HepG2 (cell line): ENCODE measurements around the gene RAB3D. TPM values are rescaled to one million over a fixed set of nuclear protein-coding genes. Genes with fewer than 3 reads are reported as not detected.

Experiments
- ATAC-seq: fragments of 200-7000 bp; cut with Tn5 transposase; 3 replicates; pipeline ENCODE4 v1.9.1; 2020; ENCODE audit warnings: mild to moderate bottlenecking, moderate library complexity
- BruUV-seq: library from RNA; stranded (reverse); fragments of 400-500 nt; replicated peaks from 2 replicates; lab custom pipeline; 2021; lab: Mats Ljungman, UMichigan
- CTCF ChIA-PET: fragments of 300-600 bp; formaldehyde crosslinking; extraction: SDS; loops from one replicate; lab custom pipeline; 2021; ENCODE audit warnings: low total read pairs, inconsistent platforms, low intra/inter-chr PET ratio; lab: Yijun Ruan, JAX
- POLR2A ChIA-PET: fragments of 350-600 bp; sonication (Branson Sonifier 250); formaldehyde crosslinking; loops from one replicate; lab custom pipeline; 2020; ENCODE audit warnings: antibody characterized with exemption, inconsistent platforms; lab: Yijun Ruan, JAX
- DNase-seq: peaks from one replicate; pipeline ENCODE4 v3.0.0-alpha.2; 2015; ENCODE audit warnings: low spot score
- FAIRE-seq: peaks from 3 replicates; lab custom pipeline; 2011; peaks lifted over from hg19 to GRCh38; lab: Jason Lieb, UNC
- H2AFZ ChIP-seq: one replicate; pipeline ENCODE4 v1.6.1; 2011; ENCODE audit warnings: low read length, inconsistent platforms
- H3K27ac ChIP-seq: fragments of 300-600 bp; 3 replicates; pipeline ENCODE4 v1.8.0; 2011; ENCODE audit warnings: mixed run types, mild to moderate bottlenecking, mixed read lengths, low read length, inconsistent platforms; ENCODE audit not compliant: insufficient read depth; ENCODE audit errors: extremely low read length
- H3K27me3 ChIP-seq, 2 experiments: fragments of 200-600 bp in 1 of 2; 2 replicates in 1 of 2; 3 replicates in 1 of 2; pipeline versions ENCODE4 v1.6.0 to v1.8.0; 2011; ENCODE audit warnings: low read length in 2 of 2, mild to moderate bottlenecking in 2 of 2, moderate library complexity in 2 of 2, inconsistent platforms in 1 of 2; ENCODE audit not compliant: insufficient read depth in 2 of 2, control insufficient read depth in 1 of 2
- H3K36me3 ChIP-seq, 2 experiments: fragments of 200-600 bp in 1 of 2; replicated peaks in 1 of 2; 2 replicates in 1 of 2; 3 replicates in 1 of 2; pipeline versions ENCODE4 v1.5.1 to v1.8.0; 2011; ENCODE audit warnings: low read length in 2 of 2, inconsistent platforms in 1 of 2; ENCODE audit not compliant: insufficient read depth in 2 of 2, control insufficient read depth in 1 of 2
- H3K4me1 ChIP-seq: 2 replicates; pipeline ENCODE4 v1.5.1; 2012; ENCODE audit warnings: low read length, inconsistent platforms; ENCODE audit not compliant: insufficient read depth
- H3K4me2 ChIP-seq: 2 replicates; pipeline ENCODE4 v1.6.0; 2011; ENCODE audit warnings: low read depth, low read length, inconsistent platforms
- H3K4me3 ChIP-seq, 3 experiments: fragments of 200-600 bp in 1 of 3; sonication (generic), shearing (Covaris generic) in 1 of 3; replicated peaks in 1 of 3; 2 replicates each; pipeline ENCODE4 v1.5.1; 2011 to 2016; ENCODE audit warnings: low read length in 3 of 3, inconsistent platforms in 2 of 3, low read depth in 2 of 3, mild to moderate bottlenecking in 2 of 3, control low read depth in 1 of 3, mixed read lengths in 1 of 3; ENCODE audit not compliant: insufficient read depth in 1 of 3
- H3K79me2 ChIP-seq: one replicate; pipeline ENCODE4 v1.6.1; 2011; ENCODE audit warnings: low read length, inconsistent platforms; ENCODE audit not compliant: insufficient read depth
- H3K9ac ChIP-seq: 2 replicates; pipeline ENCODE4 v1.6.0; 2011; ENCODE audit warnings: mild to moderate bottlenecking, low read depth, low read length, inconsistent platforms; ENCODE audit not compliant: insufficient read depth
- H3K9me3 ChIP-seq: 2 replicates; pipeline ENCODE4 v1.5.1; 2012; ENCODE audit warnings: mild to moderate bottlenecking, low read length
- H4K20me1 ChIP-seq: 2 replicates; pipeline ENCODE4 v1.6.0; 2011; ENCODE audit warnings: inconsistent platforms, mild to moderate bottlenecking, low read length, moderate library complexity; ENCODE audit not compliant: insufficient read depth
- BCL6 ChIP-seq: IDR thresholded peaks from 2 replicates; pipeline ENCODE4 v1.6.1; 2016; ENCODE audit warnings: missing genetic modification reagents, missing compliant biosample characterization
- CEBPB ChIP-seq: IDR thresholded peaks from 2 replicates; pipeline ENCODE4 v1.6.1; 2011; ENCODE audit warnings: low read depth, low read length, improper control_type of control experiment, borderline replicate concordance
- MXD4 ChIP-seq: IDR thresholded peaks from 2 replicates; pipeline ENCODE4 v1.6.1; 2016; ENCODE audit warnings: mild to moderate bottlenecking, missing biosample characterization, missing genetic modification reagents
- SKIL ChIP-seq: sonication (generic); formaldehyde crosslinking; IDR thresholded peaks from 2 replicates; pipeline ENCODE4 v1.8.0; 2022; ENCODE audit warnings: missing genetic modification reagents, mild to moderate bottlenecking, moderate library complexity, borderline replicate concordance
- ZMAT3 ChIP-seq: sonication (generic); formaldehyde crosslinking; conservative IDR thresholded peaks from 2 replicates; pipeline ENCODE4 v1.7.0; 2021; ENCODE audit warnings: missing genetic modification reagents
- ZNF772 ChIP-seq: sonication (generic); formaldehyde crosslinking; IDR thresholded peaks from 2 replicates; pipeline ENCODE4 v1.5.0; 2020; ENCODE audit warnings: mild to moderate bottlenecking, missing genetic modification reagents
- WGBS: methylation state at CpG from one replicate; pipeline ENCODE4 v1.1.6; 2017; ENCODE audit warnings: low lambda C conversion rate; 5-methylcytosine and 5-hydroxymethylcytosine counted together
- in situ Hi-C: cut with HindIII; loops from 2 replicates; pipeline ENCODE4 v1.10.0; 2017; ENCODE audit warnings: low pct_unique_long_range_greater_than_20kb; ENCODE audit not compliant: extremely low pct_ligation_motif_present
- intact Hi-C: fragments of 100-400 bp; cut with micrococcal nuclease; formaldehyde crosslinking; loops from one replicate; pipeline ENCODE4 v1.10.0; 2022; ENCODE audit not compliant: unreplicated experiment
- polyA plus RNA-seq, 8 experiments: library from polyadenylated mRNA; depleted of rRNA in 3 of 8; stranded (reverse) in 7 of 8; unstranded in 1 of 8; fragments of >200 nt; fragmentation: Illumina TruSeq in 4 of 8; extraction: Trizol in 4 of 8; gene quantifications; 2 replicates each; pipeline versions ENCODE4 v1.2.1 to v1.2.3, GENCODE V29; 2011 to 2016; ENCODE audit warnings: low read depth in 4 of 8, missing spikeins in 1 of 8, mixed read lengths in 1 of 8; ENCODE audit not compliant: insufficient read depth in 1 of 8
- total RNA-seq, 5 experiments: library from RNA; depleted of rRNA; stranded (reverse); fragments of >200 nt; fragmentation: Illumina TruSeq; extraction: Trizol; gene quantifications; 2 replicates each; pipeline ENCODE4 v1.2.3, GENCODE V29; 2016; ENCODE audit warnings: low read depth in 1 of 5

The RAB3D gene
- total and polyA plus RNA-seq, 2 of the 13 experiments (the other 11 are each of a cell fraction or from before 2014, with no cell fraction given) = 2.0 to 16.1 TPM

GRCh38 chr19:11296264-11296663 is 43.2 kb downstream of the RAB3D start:
- no peaks in the 10 kb centered on the region for H3K79me2 ChIP-seq
- ChIA-PET POLR2A (interaction anchor here (3.0 kb wide), 1 partner anchor 79 kb away, joined by 8 read pairs; the partner anchor contains the start of gene SWSAP1), CTCF (interaction anchor here (0.7 kb wide), 1 partner anchor 151 kb away, joined by 3 read pairs; no protein-coding TSS in a partner anchor)
- in situ Hi-C loops = no loop called here
- no peak overlapping the region for H3K4me2 ChIP-seq
- no peak overlapping the region for H2AFZ ChIP-seq
- no peak for FAIRE-seq
- no TSS peak for BruUV-seq
- no peak overlapping the region for H3K27ac ChIP-seq
- no peak for TF ChIP-seq SKIL (CRISPR knock-in tag)
- TF ChIP-seq ZNF772 (CRISPR knock-in tag) = no peak
- TF ChIP-seq ZMAT3 (CRISPR knock-in tag) = no peak
- no peak for TF ChIP-seq BCL6 (CRISPR knock-in tag)
- no peak for TF ChIP-seq MXD4 (CRISPR knock-in tag)
- TF ChIP-seq CEBPB = peak; percentile 39; the same call in 1 of the 2 replicates
- TF ChIP-seq, all 625 proteins: peak for 1
- ATAC-seq (no peak), DNase-seq (no peak)
- no peak overlapping the region for H3K4me3 ChIP-seq
- intact Hi-C loops = loop anchor here (10.0 kb wide), 1 partner anchor 149 kb away; no protein-coding TSS in a partner anchor
- H4K20me1 ChIP-seq = no peaks in the 10 kb centered on the region
- no peaks in the 10 kb centered on the region for H3K36me3 ChIP-seq
- H3K4me1 ChIP-seq = peaks cover 28% of the 10 kb centered on the region
- WGBS = 22% methylated on average over 7 of the region's 7 CpGs
- peaks cover 3 to 22% of the 10 kb centered on the region in 2 experiments; a peak in 3 of 5 replicates for H3K27me3 ChIP-seq
- no peaks in the 10 kb centered on the region for H3K9me3 ChIP-seq
- no peak overlapping the region for H3K9ac ChIP-seq
